HG03039 (cell line): ENCODE measurements around the gene GAL3ST3.

ENCODE experiments used
- ATAC-seq: cut with Tn5 transposase; IDR thresholded peaks from one replicate; pipeline ENCODE4 v1.9.1; 2021; ENCODE audit warnings: mild to moderate bottlenecking, moderate library complexity; ENCODE audit not compliant: unreplicated experiment

GAL3ST3 gene

GRCh38 chr11:66069715-66070603 lies 21.0 kb upstream of the GAL3ST3 start, which contains the start of gene PACS1:
Gene PACS1, plus strand, starts transcription at chr11:66070272. Its CDS starts 215 bp downstream, at chr11:66070487.
- peak; percentile 51 for ATAC-seq

GRCh38 chr11:66068923-66069714 lies 20.2 kb upstream of the GAL3ST3 start:
- peak; percentile 2 for ATAC-seq

- ATAC-seq, result no peak
These were observed 19.3 kb upstream of the GAL3ST3 start for GRCh38 chr11:66068154-66068821.

- no peak for ATAC-seq
These were observed 18.7 kb upstream of the GAL3ST3 start for GRCh38 chr11:66067640-66068039.

- ATAC-seq, result no peak
These were observed 17.8 kb upstream of the GAL3ST3 start for GRCh38 chr11:66066751-66067150.

GRCh38 chr11:66064571-66064970 lies 15.6 kb upstream of the GAL3ST3 start:
- no peak for ATAC-seq

GRCh38 chr11:66063900-66064299 lies 14.9 kb upstream of the GAL3ST3 start:
- no peak for ATAC-seq

GRCh38 chr11:66062408-66062807 lies 13.4 kb upstream of the GAL3ST3 start:
- no peak for ATAC-seq

GRCh38 chr11:66061268-66061667 lies 12.3 kb upstream of the GAL3ST3 start:
- no peak for ATAC-seq

- no peak for ATAC-seq
These were observed 11.2 kb upstream of the GAL3ST3 start for GRCh38 chr11:66059966-66060680.

- no peak for ATAC-seq
These were observed 7.5 kb upstream of the GAL3ST3 start for GRCh38 chr11:66056501-66056900.

- ATAC-seq, result no peak
These were observed 6.1 kb upstream of the GAL3ST3 start for GRCh38 chr11:66055021-66055420.

GRCh38 chr11:66052664-66052982 lies 3.7 kb upstream of the GAL3ST3 start:
- no peak for ATAC-seq

- peak; percentile 88 for ATAC-seq
These were observed 3.1 kb upstream of the GAL3ST3 start, which contains the start of gene SF3B2 for GRCh38 chr11:66051766-66052663. Gene SF3B2, plus strand, starts transcription at chr11:66052364. Its CDS starts 21 bp downstream, at chr11:66052385.

GRCh38 chr11:66051371-66051765 lies 2.4 kb upstream of the GAL3ST3 start:
- no peak for ATAC-seq

GRCh38 chr11:66050581-66051231 lies 1.7 kb upstream of the GAL3ST3 start:
- ATAC-seq, result no peak

GRCh38 chr11:66047541-66048365 lies 1.2 kb downstream of the GAL3ST3 start:
- ATAC-seq, result no peak

GRCh38 chr11:66046901-66047300 lies 2.1 kb downstream of the GAL3ST3 start:
- no peak for ATAC-seq
